ENCODE results near the gene PGA3.

Gene PGA3

DNA sequence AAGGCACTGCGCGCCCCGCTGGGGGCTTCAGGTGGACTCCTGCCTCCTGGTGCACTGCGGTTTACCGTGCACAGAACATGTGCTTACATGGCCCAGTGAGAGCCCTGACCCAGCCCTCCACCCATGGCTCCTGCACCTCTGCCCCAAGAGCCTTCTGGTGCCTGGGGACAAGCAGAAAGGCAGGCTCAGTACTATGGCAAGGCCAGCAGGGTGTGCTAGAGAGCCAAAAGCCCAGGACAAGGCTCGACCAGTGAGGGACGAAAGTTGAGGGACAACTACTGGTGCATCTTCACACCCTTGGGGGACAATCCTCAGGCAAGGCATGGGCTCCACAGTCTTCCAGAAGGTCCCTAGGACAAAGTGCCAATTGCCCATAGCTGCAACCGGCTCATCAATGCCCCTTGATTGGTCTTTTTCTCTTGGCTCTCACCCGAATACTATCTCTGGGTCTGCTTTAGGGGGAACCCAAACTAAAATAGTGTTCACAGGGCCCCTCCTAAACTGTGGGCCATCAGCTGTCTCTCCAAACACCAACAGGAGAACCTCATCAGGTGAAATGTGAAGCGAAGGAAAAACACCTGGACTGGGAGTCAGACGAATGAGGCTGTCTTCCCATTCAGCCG, 51.2 kb downstream of the PGA3 start:
- peak; percentile 48 for DNase-seq

DNA sequence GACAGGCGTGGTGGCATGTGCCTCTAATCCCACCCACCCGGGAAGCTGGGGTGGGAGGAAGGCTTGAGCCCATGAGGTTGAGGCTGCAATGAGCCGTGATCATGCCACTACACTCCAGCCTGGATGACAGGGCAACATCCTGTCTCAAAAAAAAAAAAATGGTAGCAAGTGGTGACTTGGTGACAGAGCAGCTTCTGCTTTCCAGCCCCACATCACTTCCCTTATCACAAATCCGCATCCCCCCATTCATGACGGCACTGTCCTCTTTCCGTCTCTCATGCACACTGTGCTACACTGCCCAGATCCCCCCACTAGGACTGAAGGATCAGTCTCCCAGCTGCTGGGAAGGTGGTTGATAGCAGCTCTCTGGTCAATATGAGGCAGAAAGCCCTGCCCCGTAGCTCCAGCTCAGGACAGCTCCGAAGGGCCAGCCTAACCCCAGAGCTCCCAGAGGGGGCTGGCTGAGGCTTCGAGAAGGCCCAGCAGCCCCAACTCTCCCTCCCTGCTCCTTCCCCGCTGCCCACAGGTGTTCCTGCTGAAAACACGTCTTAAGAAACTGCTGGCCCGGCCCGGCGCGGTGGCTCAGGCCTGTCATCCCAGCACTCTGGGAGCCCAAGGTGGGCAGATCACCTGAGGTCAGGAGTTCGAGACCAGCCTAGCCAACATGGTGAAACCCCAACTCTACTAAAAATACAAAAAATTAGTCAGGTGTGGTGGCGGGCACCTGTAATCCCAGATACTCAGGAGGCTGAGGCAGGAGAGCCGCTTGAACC, 53.6 kb downstream of the PGA3 start:
- no peak for DNase-seq

DNA sequence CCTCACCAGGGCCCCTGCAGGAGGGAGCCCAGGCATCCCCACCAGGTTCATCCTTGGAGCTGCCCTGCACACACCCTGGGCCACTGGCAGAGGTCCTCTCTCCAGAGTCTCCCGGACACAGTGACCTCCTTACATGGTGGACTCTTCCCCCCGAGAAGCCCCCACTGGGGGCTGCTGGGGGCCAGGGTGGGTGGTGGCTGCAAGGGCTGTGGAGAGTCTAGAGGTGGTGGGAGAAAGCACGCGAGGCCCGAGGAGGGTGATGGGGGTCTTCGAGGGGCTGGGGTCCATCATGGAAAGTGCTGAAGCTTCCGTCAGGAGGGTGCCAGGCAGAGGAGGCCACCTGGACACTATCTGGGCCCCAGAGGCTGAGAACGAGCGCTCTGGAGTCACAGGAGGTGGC, 55.2 kb downstream of the PGA3 start:
- no peak for DNase-seq

DNA sequence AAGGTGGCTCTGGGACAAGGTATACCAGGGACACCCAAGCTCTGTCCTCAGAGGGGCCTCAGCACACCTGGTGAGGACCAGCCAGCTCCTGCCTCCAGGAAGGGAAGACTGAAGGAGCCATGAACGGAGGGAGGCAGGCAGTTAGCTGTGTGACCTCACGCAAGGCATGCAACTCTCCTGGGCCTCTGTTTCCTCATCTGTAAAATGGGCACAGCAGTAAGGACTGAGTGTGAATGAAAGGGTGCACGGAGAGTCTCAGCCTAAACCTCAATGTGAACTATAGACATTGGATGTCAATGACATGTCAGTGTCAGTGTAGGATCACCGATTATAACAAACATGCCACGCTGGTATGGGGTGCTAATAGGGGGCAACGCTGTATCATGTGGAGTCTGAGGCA, 56.0 kb downstream of the PGA3 start:
- DNase-seq = no peak

Data from eye (tissue), 1 donor.